MM.1S (cell line): ENCODE data around the gene MAP2.
"Not testable (repeated sequence)": the region's sequence is repeated elsewhere in the genome, so short reads cannot be mapped to it uniquely, and the experiment has no call there.

Experiments
- CTCF ChIP-seq: fragments of 300-600 bp; sonication (generic); IDR thresholded peaks from 2 replicates; pipeline ENCODE4 v1.5.1; 2016; ENCODE audit warnings: antibody characterized with exemption, low read length, mixed read lengths
- EZH2 ChIP-seq: fragments of 300-600 bp; sonication (generic); optimal IDR thresholded peaks from 2 replicates; pipeline ENCODE3; 2017; ENCODE audit warnings: low read depth, mild to moderate bottlenecking, antibody characterized with exemption, low read length, mixed read lengths

GRCh38 chr2:209492296-209492695 lies 68.4 kb downstream of the MAP2 start:
- not testable (repeated sequence) for TF ChIP-seq CTCF, EZH2
